ENCODE data around the gene SCGB3A2.

The SCGB3A2 gene

DNA sequence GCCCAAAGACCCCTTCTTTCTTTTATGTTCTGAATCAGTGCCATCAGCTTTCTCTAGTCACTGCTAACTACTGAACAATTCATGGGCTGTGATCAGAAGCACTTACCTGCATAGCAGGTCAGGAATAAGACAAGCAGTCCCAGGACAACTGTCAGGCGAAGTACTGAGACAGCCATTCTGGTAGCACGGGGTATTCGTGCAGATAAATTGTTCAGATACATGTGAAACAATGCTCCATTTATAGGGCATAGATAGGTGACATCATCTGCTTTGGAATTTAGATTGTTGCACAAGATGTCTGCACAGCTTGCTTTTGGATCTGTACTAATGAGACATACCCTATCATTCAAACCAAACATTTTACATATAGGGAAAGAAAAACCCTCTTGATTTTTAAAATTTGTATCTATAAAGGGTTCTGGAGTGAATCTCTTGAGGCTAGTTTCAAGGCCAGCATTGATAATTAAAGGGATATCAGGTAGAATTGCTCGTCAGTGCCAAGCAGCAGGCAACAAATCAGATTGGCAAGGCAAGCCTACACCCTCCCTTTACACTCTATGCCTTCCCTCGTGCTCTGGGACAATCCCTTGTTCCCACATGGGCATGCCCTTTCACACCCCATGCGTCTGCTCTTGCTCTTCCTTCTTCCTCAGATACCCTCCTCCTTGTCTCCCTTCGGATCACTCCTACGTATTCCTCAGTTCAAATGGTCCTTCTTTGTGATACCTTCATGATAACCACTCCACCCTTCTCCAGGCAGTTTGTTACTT, 28.0 kb downstream of the SCGB3A2 start, which contains the start of gene C5orf46:
Gene C5orf46, minus strand, starts transcription at position 213 of the 770 bp plus-strand sequence. Its CDS starts 37 bp downstream, at position 176.
- DNase-seq (ENCODE audit: low spot score): no peak

DNA sequence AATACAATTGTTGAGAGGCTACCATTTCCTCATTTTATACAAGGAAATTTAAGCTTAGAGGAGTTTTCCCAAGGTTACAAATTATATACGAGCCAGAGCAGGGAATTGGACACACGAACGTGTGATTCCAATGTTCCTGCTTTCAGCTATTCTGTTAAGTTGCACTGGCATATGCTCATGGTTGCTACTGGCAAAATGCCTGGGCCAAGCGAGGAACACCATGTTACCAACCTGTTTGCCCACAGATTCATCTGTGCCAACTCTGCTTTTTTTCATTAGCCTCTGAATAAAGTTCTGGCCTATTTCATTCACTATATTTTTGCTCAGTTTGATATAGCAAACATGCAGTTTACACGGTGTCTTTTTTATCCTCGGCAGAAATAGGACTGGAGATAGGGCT, 32.9 kb downstream of the SCGB3A2 start:
- no peak for DNase-seq (ENCODE audit: low spot score)

DNA sequence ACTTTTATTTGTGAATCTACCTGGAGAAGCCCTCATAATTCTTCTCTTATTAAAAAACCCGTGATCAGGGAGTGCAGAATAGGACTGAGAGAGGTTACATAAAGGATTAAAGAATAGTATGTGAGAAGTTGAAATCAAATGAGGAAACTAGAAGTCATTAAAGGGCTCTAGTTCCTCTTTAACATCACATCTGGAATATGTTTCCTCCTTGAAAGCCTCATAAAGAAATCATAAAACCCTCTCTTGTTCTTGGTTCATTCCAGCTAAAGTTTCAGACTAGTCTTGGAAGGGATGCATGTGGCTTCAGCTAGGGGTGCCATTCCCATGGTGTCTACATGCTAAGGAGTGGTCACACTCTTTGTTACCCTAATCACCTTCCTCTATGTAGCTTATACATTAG, 33.5 kb downstream of the SCGB3A2 start:
- DNase-seq (ENCODE audit: low spot score): no peak

DNA sequence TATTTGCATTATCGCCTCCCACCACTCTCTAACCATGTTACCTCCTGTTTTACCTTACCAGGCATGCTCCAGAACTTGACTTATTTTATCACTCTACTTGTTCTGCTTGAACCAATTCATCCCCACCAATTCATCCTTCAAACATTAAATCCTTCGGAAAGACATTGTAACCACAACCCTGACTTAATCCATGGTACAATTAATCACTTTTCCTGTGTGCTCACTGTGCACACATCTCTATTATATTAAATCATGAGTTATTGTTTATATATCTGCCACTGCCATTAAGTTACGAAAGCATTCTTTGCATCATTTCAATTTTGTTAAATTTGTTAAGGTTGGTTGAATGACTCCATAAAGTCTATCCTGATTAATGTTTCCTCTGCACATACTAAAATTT, 35.3 kb downstream of the SCGB3A2 start:
- no peak for DNase-seq (ENCODE audit: low spot score)

DNA sequence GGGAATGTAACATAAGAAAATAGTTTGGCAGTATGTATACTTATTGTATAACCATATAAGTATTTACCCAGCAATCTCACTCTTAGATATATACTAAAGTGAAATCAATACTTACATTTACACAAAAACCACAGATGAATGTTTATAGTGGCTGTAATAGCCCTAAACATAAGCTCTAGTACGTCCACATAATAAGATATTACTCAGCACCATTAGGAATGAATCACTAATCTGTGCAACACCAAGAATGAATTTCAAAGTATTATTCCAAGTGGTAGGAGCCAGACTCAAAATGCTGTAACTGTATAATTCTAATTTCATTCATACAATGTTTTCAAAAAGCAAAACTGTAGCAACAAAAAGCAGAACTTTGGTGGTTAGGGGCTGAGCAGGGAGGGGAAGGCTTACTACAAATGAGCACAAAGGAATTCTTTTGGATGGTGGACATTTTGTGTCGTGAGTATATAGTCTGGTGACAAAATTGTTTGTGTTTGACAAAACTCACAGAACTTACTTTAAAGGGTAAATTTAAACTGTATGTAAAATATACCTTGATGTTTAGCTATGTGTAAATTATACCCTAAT, 39.7 kb downstream of the SCGB3A2 start:
- DNase-seq (ENCODE audit: low spot score): no peak

DNA sequence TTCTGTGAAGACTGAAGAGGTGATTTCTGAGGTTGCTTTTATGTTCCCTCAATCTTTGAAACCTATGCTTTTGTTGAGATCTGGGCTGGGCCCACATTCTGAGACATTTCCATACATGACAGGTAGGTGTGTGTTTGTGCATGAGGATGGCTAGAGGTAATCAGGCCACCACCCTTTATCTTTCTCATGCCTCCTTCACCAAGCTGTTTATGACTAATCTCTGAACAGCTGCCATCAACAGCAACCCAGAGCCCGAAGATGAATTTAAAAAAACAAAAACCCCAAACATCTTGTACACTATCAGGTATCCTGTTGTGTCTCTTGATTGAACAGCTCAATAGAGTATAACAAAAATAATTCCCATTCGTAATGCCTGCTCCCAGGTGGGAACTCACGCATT, 40.4 kb downstream of the SCGB3A2 start:
- no peak for DNase-seq (ENCODE audit: low spot score)

DNA sequence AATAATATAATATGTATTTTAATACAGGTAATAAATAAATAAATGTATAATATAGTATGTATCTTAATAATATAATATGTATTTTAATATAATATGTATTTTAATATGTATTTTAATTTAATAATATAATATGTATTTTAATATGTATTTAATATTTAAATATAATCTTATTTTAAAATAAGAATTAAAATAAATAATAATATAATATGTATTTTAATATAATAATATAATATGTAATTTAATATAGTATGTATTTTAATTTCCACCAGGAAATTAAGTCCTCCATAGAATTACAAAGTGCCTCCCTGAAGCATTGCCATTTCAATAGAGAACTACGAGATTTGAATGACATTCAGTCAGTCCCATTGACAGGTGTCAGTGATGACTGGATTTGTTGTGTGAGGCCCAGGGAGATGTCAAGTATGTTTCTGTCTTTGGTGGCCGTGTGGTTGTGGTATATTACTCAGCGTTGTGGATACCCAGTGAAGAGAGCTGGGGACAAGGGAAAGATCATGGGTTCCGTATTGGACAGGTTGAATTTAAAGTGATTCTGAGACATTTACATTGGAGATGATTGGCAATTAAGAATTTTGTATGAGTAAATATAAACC, 42.0 kb downstream of the SCGB3A2 start:
- no peak for DNase-seq (ENCODE audit: low spot score)

DNA sequence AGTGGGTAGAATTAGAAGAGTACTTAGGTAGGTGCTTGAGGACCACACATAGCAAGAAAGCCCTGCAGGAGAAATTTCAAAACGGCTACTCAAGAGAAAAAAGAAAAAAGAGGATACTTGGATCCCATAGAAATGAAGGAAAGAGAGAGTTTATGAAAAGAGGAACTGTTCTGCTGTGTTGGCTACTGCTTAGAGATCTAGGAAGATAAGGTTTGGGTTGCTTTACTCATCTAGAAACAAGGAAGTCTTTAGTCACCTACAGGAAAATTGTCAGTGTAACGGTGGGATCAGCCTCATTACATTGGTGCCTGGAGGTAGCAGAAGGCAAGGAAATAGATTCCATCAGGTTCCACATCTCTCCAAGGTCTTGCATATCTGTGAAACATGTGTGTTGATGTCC, 42.6 kb downstream of the SCGB3A2 start:
- DNase-seq (ENCODE audit: low spot score): peak; percentile 37

DNA sequence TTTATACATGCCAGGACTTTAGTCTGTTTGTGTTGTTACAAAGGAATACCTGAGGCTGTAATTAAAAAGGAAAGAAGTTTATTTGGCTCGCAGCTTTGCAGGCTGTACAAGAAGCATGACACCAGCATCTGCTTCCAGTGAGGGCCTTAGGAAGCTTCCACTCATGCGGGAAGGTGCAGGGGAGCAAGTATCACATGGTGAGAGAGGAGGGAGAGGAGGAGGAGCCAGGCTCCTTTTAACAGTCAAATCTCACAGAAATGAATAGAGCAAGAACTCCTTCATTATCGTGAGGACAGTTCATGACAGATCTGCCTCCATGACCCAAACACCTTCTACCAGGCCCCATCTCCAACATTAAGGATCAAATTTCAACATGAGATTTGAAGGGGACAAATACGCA, 46.5 kb downstream of the SCGB3A2 start:
- DNase-seq (ENCODE audit: low spot score): no peak

DNA sequence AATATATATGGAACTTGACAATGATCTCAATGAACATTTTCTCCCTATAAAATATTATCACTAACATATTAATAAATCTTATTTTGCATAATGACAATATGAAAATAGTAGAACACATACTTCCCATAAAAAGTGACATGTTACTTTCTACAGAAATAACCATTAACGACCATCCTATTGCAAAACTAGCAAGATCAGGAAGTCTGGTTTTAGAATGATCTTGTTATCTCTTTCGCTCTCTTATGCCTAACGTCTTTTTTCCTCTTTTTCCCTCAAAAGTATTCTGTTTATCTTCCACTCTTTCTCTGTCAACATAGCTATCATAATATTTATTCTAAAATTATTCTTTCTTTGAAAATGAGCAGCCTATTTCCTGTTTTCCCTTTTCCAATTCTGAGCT, 49.4 kb downstream of the SCGB3A2 start:
- peak; percentile 24 for DNase-seq (ENCODE audit: low spot score)

DNA sequence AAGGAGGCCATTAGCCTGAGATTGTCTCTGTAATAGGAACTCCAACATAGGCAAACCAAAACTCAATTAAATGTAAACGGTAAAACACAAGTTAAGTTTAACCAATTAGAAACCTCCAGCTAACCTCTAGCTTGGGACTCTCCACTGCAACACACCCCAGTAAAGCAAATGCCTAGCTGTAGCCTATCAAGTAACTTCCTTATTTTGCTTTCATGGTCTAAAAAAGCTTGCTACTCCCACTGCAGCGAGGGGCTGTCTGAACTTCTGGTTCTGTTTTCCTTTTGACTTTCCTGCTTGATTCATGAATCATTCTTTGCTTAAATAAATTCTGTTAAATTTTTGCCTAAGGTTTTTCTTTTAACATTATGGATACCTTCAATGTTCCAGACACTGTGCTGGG, 52.3 kb downstream of the SCGB3A2 start:
- no peak for DNase-seq (ENCODE audit: low spot score)
